Astrocyte of the hippocampus (primary cell): ENCODE measurements around the gene ISYNA1.

Experiments
- DNase-seq: peaks from one replicate; pipeline ENCODE4 v3.0.0; 2011; ENCODE audit warnings: low read depth, low spot score

The ISYNA1 gene

GRCh38 chr19:18431351-18432197, 6.4 kb downstream of the ISYNA1 start:
- DNase-seq = no peak

- DNase-seq = no peak
Observed at GRCh38 chr19:18430417-18431144, 7.4 kb downstream of the ISYNA1 start.

GRCh38 chr19:18429717-18430416, 8.1 kb downstream of the ISYNA1 start:
- no peak for DNase-seq

- DNase-seq = peak; percentile 95
Observed at GRCh38 chr19:18428787-18429674, 8.9 kb downstream of the ISYNA1 start.

- DNase-seq = no peak
Observed at GRCh38 chr19:18428173-18428786, 9.7 kb downstream of the ISYNA1 start.

- DNase-seq = no peak
Observed at GRCh38 chr19:18427743-18428113, 10.2 kb downstream of the ISYNA1 start.

GRCh38 chr19:18427080-18427742, 10.7 kb downstream of the ISYNA1 start:
- no peak for DNase-seq

GRCh38 chr19:18426416-18426767, 11.5 kb downstream of the ISYNA1 start:
- DNase-seq = no peak

GRCh38 chr19:18425515-18426415, 12.2 kb downstream of the ISYNA1 start:
- DNase-seq = peak; percentile 71

- DNase-seq = no peak
Observed at GRCh38 chr19:18424890-18425514, 12.9 kb downstream of the ISYNA1 start.

- no peak for DNase-seq
Observed at GRCh38 chr19:18424122-18424889, 13.6 kb downstream of the ISYNA1 start.

GRCh38 chr19:18423258-18424020, 14.5 kb downstream of the ISYNA1 start:
- DNase-seq = no peak

- DNase-seq = no peak
Observed at GRCh38 chr19:18422530-18423191, 15.3 kb downstream of the ISYNA1 start.

GRCh38 chr19:18421371-18421959, 16.5 kb downstream of the ISYNA1 start:
- DNase-seq = peak; percentile 1

- DNase-seq = peak; percentile 1
Observed at GRCh38 chr19:18420930-18421329, 17.0 kb downstream of the ISYNA1 start.

- DNase-seq = peak; percentile 50
Observed at GRCh38 chr19:18419699-18420460, 18.1 kb downstream of the ISYNA1 start.
